Gastroesophageal sphincter (tissue), 4 donors: Measurements from ENCODE around the gene BCR. TPM values are rescaled to one million over a fixed set of nuclear protein-coding genes. Genes with fewer than 3 reads are reported as not detected.

Source experiments
- ATAC-seq: fragments of 150-250 bp; one replicate; pipeline ENCODE4 v1.9.1; 2016; ENCODE audit warnings: mild to moderate bottlenecking, moderate library complexity
- H3K27ac ChIP-seq, 4 donors: fragments of 200-600 bp; sonication (generic) in 3 of 4; 1 replicate in 3 of 4; 2 replicates in 1 of 4; pipeline ENCODE4 v1.5.1; 2016 to 2019
- H3K27me3 ChIP-seq: fragments of 200-600 bp; sonication (generic); one replicate; pipeline ENCODE4 v1.5.1; 2019
- H3K36me3 ChIP-seq, 2 donors: fragments of 200-600 bp; sonication (generic); one replicate each; pipeline ENCODE4 v1.5.1; 2019; ENCODE audit warnings: control low read depth in 1 of 2
- H3K4me1 ChIP-seq, 3 donors: fragments of 200-600 bp; sonication (generic); 1 replicate in 2 of 3; 2 replicates in 1 of 3; pipeline ENCODE4 v1.5.1; 2016 to 2019; ENCODE audit warnings: control low read depth in 2 of 3
- H3K4me3 ChIP-seq, 2 donors: fragments of 200-600 bp; sonication (generic); one replicate each; pipeline ENCODE4 v1.5.1; 2019; ENCODE audit warnings: mild to moderate bottlenecking in 1 of 2, moderate library complexity in 1 of 2
- H3K9me3 ChIP-seq, 3 donors: fragments of 200-600 bp; sonication (generic); one replicate each; pipeline ENCODE4 v1.5.1; 2017 to 2019; ENCODE audit warnings: control low read depth in 2 of 3
- EP300 ChIP-seq: sonication (generic); formaldehyde crosslinking; IDR thresholded peaks from one replicate; pipeline ENCODE4 v1.6.1; 2017; ENCODE audit warnings: antibody characterized with exemption, mild to moderate bottlenecking
- POLR2A ChIP-seq, 2 donors: fragments of 450-650 bp; IDR thresholded peaks; one replicate each; pipeline ENCODE4 v1.6.1; 2017; ENCODE audit warnings: antibody characterized with exemption in 2 of 2, mild to moderate bottlenecking in 2 of 2, moderate library complexity in 1 of 2
- POLR2AphosphoS5 ChIP-seq: sonication (generic); formaldehyde crosslinking; IDR thresholded peaks from one replicate; pipeline ENCODE4 v1.6.1; 2017; ENCODE audit warnings: antibody characterized with exemption
- WGBS, 2 donors: methylation state at CpG; one replicate each; pipeline ENCODE4 v1.1.5; 2018; ENCODE audit warnings: low coverage in 1 of 2; 5-methylcytosine and 5-hydroxymethylcytosine counted together
- total RNA-seq, 4 donors: library from RNA; depleted of rRNA; stranded (reverse); fragments of >200 nt; gene quantifications; one replicate each; pipeline ENCODE4 v1.1.0, GENCODE V29; 2016
- TF ChIP-seq, protein P1 (sequence below), 4 experiments: fragments of 200-600 bp in 2 of 4; fragments of 450-650 bp in 2 of 4; sonication (generic) in 1 of 4; IDR thresholded peaks; one replicate each; pipeline ENCODE4 v1.5.1; 2017 to 2019; ENCODE audit warnings: antibody characterized with exemption in 4 of 4, mild to moderate bottlenecking in 2 of 4, moderate library complexity in 2 of 4

The BCR gene
- total RNA-seq, 4 donors from 2014 or later: 39.2 to 81.1 (median 46.2) TPM

GRCh38 chr22:23271597-23271908 lies 91.2 kb downstream of the BCR start:
- Histone ChIP-seq H3K36me3 (peaks cover 0 to 100% of the 10 kb centered on the region in 2 donors), H3K4me3 (no peak overlapping the region), H3K4me1 (peaks cover 0 to 7% (median 0%) of the 10 kb centered on the region in 3 donors), H3K9me3 (no peaks in the 10 kb centered on the region), H3K27ac (no peak overlapping the region), H3K27me3 (no peaks in the 10 kb centered on the region)
- no CpG with 5 or more reads among the region's 4 CpGs for WGBS, 2 donors
- no peak for ATAC-seq
- TF ChIP-seq, protein P1, sequence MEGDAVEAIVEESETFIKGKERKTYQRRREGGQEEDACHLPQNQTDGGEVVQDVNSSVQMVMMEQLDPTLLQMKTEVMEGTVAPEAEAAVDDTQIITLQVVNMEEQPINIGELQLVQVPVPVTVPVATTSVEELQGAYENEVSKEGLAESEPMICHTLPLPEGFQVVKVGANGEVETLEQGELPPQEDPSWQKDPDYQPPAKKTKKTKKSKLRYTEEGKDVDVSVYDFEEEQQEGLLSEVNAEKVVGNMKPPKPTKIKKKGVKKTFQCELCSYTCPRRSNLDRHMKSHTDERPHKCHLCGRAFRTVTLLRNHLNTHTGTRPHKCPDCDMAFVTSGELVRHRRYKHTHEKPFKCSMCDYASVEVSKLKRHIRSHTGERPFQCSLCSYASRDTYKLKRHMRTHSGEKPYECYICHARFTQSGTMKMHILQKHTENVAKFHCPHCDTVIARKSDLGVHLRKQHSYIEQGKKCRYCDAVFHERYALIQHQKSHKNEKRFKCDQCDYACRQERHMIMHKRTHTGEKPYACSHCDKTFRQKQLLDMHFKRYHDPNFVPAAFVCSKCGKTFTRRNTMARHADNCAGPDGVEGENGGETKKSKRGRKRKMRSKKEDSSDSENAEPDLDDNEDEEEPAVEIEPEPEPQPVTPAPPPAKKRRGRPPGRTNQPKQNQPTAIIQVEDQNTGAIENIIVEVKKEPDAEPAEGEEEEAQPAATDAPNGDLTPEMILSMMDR (IDR thresholded peaks at IDR 0.05): no peak
- TF ChIP-seq POLR2AphosphoS5 (no peak), EP300 (no peak), POLR2A (IDR thresholded peaks at IDR 0.05) (no peak)

GRCh38 chr22:23272371-23272770 lies 92.1 kb downstream of the BCR start:
- Histone ChIP-seq H3K9me3 (no peaks in the 10 kb centered on the region), H3K27me3 (no peaks in the 10 kb centered on the region), H3K27ac (no peak overlapping the region), H3K36me3 (peaks cover 0 to 100% of the 10 kb centered on the region in 2 donors), H3K4me1 (peaks cover 0 to 7% (median 0%) of the 10 kb centered on the region in 3 donors), H3K4me3 (no peak overlapping the region)
- no peak for ATAC-seq
- no peak for TF ChIP-seq POLR2AphosphoS5
- TF ChIP-seq, protein P1 (IDR thresholded peaks at IDR 0.05): no peak
- no peak for TF ChIP-seq EP300
- TF ChIP-seq POLR2A (IDR thresholded peaks at IDR 0.05): no peak
- 100% methylated on average over 1 of the region's 8 CpGs; no CpG with 5 or more reads in 1 of the 2 donors for WGBS, 2 donors

DNA sequence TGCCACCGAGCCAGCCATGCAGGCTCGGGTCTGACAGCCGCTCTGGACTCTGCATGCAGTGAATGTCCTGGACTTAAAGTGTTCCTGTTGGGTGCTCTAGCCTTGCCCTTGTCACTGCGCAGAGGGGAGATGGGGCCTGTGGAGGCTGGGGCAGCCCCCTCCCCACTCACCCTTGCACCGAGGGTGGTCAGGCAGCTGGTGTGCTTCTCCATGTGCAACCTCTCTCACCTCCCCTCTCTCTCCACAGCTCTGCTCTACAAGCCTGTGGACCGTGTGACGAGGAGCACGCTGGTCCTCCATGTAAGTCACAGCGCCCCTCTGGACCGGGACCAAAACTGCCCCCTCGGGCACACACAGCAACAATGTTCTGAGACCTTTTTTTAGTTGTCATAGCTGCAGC lies 92.5 kb downstream of the BCR start:
- H3K27ac ChIP-seq: no peak overlapping the region
- 88% methylated on average over 5 of the region's 11 CpGs; no CpG with 5 or more reads in 1 of the 2 donors for WGBS, 2 donors
- no peak for ATAC-seq
- H3K4me3 ChIP-seq: no peak overlapping the region
- H3K9me3 ChIP-seq: no peaks in the 10 kb centered on the region
- peaks cover 0 to 7% (median 0%) of the 10 kb centered on the region in 3 donors for H3K4me1 ChIP-seq
- H3K27me3 ChIP-seq: no peaks in the 10 kb centered on the region
- TF ChIP-seq, protein P1 (IDR thresholded peaks at IDR 0.05): no peak
- TF ChIP-seq POLR2AphosphoS5: no peak
- no peak for TF ChIP-seq POLR2A (IDR thresholded peaks at IDR 0.05)
- TF ChIP-seq EP300: no peak
- H3K36me3 ChIP-seq: peaks cover 0 to 100% of the 10 kb centered on the region in 2 donors

DNA sequence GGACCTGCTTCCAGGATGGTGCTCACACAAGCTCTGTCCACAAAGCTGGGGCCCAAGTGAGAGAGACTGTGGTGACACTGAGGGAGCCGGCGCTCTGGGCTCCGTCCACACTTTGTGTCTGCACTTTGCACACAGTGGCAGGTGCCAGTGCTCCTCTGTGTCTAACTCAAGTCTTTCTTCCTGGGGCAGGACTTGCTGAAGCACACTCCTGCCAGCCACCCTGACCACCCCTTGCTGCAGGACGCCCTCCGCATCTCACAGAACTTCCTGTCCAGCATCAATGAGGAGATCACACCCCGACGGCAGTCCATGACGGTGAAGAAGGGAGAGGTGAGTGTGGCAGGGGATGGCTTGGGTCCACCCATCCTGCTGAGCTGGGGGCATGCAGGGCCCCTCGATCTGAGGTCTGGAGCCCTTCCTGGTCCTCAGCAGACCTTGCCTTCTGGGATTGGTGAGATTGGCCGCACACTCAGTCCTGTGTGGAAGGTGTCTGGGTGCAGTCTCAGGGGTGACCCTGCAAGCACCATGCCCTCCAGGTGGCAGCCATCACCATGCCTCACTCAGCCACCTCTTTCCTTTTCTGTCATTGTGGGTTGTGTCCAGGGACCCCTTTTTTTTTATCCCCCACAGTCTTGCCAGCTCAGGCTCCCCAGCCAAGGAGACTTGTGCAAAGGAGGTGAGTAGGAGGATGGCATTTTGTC lies 93.3 kb downstream of the BCR start:
- H3K27ac ChIP-seq: no peak overlapping the region
- peaks cover 0 to 14% (median 5%) of the 10 kb centered on the region in 3 donors for H3K4me1 ChIP-seq
- no peak for TF ChIP-seq POLR2AphosphoS5
- TF ChIP-seq EP300: no peak
- no peak for TF ChIP-seq POLR2A (IDR thresholded peaks at IDR 0.05)
- H3K36me3 ChIP-seq: peaks cover 0 to 93% of the 10 kb centered on the region in 2 donors
- no peaks in the 10 kb centered on the region for H3K9me3 ChIP-seq
- no peak for ATAC-seq
- H3K27me3 ChIP-seq: no peaks in the 10 kb centered on the region
- H3K4me3 ChIP-seq: no peak overlapping the region
- WGBS, 2 donors: 100% methylated on average over 1 to 4 of the region's 10 CpGs

DNA sequence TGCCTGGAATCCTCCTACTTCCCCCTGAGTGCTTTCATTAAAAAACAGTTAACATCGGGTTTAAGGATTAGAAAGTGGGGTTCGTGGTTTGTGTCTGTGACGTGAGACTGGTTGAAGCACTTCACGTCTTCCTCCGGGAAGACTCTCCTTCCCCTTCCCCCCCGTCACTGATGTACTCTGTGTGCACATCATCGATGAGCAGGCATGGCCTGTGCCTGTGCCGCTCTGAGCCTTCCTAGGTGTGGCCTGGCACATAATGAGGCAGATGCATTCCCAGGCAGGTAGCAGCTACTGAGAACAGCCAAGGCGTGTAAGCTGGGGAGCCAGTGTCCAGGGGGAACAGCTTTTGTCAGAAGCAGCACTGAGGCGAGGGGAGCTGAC lies 93.8 kb downstream of the BCR start:
- WGBS, 2 donors: 94% methylated on average over 7 of the region's 10 CpGs; no CpG with 5 or more reads in 1 of the 2 donors
- no peak overlapping the region for H3K27ac ChIP-seq
- no peak overlapping the region for H3K4me3 ChIP-seq
- peaks cover 0 to 20% (median 11%) of the 10 kb centered on the region in 3 donors for H3K4me1 ChIP-seq
- no peak for ATAC-seq
- no peaks in the 10 kb centered on the region for H3K27me3 ChIP-seq
- no peaks in the 10 kb centered on the region for H3K9me3 ChIP-seq
- peaks cover 0 to 88% of the 10 kb centered on the region in 2 donors for H3K36me3 ChIP-seq
- TF ChIP-seq POLR2AphosphoS5 (no peak), POLR2A (IDR thresholded peaks at IDR 0.05) (no peak), EP300 (no peak)
- TF ChIP-seq, protein P1 (IDR thresholded peaks at IDR 0.05): no peak
